HepG2 (cell line): ENCODE data around the gene TBC1D10B. TPM values are rescaled to one million over a fixed set of nuclear protein-coding genes. Genes with fewer than 3 reads are reported as not detected.

ENCODE experiments used
- BRCA1 ChIP-seq: sonication (generic); formaldehyde crosslinking; IDR thresholded peaks from 2 replicates; pipeline ENCODE4 v1.4.0; 2020; ENCODE audit warnings: missing genetic modification reagents
- CHD4 ChIP-seq: fragments of 200-600 bp; sonication (generic); IDR thresholded peaks from 2 replicates; pipeline ENCODE4 v1.7.0; 2017; ENCODE audit warnings: mild to moderate bottlenecking, low read length, borderline replicate concordance
- FOXC1 ChIP-seq: sonication (generic); formaldehyde crosslinking; IDR thresholded peaks from 2 replicates; pipeline ENCODE4 v1.8.0; 2022; ENCODE audit warnings: mild to moderate bottlenecking, missing genetic modification reagents, borderline replicate concordance
- GZF1 ChIP-seq: sonication (generic); formaldehyde crosslinking; IDR thresholded peaks from 2 replicates; pipeline ENCODE4 v1.5.1; 2020; ENCODE audit warnings: mild to moderate bottlenecking, missing genetic modification reagents
- KLF16 ChIP-seq, 2 experiments: sonication (generic) in 1 of 2; formaldehyde crosslinking in 1 of 2; IDR thresholded peaks; 2 replicates each; pipeline versions ENCODE4 v1.6.1 to v1.8.0; 2016 to 2023; ENCODE audit warnings: missing genetic modification reagents in 2 of 2, missing compliant biosample characterization in 1 of 2
- MED13 ChIP-seq: sonication (generic); formaldehyde crosslinking; IDR thresholded peaks from 2 replicates; pipeline ENCODE4 v1.5.0; 2020; ENCODE audit warnings: missing genetic modification reagents
- ZBTB49 ChIP-seq: sonication (generic); formaldehyde crosslinking; IDR thresholded peaks from 2 replicates; pipeline ENCODE4 v1.4.0; 2020; ENCODE audit warnings: missing genetic modification reagents, borderline replicate concordance
- ZNF33A ChIP-seq: sonication (generic); formaldehyde crosslinking; IDR thresholded peaks from 2 replicates; pipeline ENCODE4 v1.5.1; 2020; ENCODE audit warnings: missing genetic modification reagents, mild to moderate bottlenecking, moderate library complexity, borderline replicate concordance
- ZNF432 ChIP-seq: sonication (generic); formaldehyde crosslinking; IDR thresholded peaks from 2 replicates; pipeline ENCODE4 v1.5.0; 2020; ENCODE audit warnings: missing genetic modification reagents, mild to moderate bottlenecking, borderline replicate concordance
- ZNF850 ChIP-seq: sonication (generic); formaldehyde crosslinking; conservative IDR thresholded peaks from 2 replicates; pipeline ENCODE4 v1.9.0; 2021; ENCODE audit warnings: mild to moderate bottlenecking, missing genetic modification reagents
- polyA plus RNA-seq, 8 experiments: library from polyadenylated mRNA; depleted of rRNA in 3 of 8; stranded (reverse) in 7 of 8; unstranded in 1 of 8; fragments of >200 nt; fragmentation: Illumina TruSeq in 4 of 8; extraction: Trizol in 4 of 8; gene quantifications; 2 replicates each; pipeline versions ENCODE4 v1.2.1 to v1.2.3, GENCODE V29; 2011 to 2016; ENCODE audit warnings: low read depth in 4 of 8, missing spikeins in 1 of 8, mixed read lengths in 1 of 8; ENCODE audit not compliant: insufficient read depth in 1 of 8
- total RNA-seq, 5 experiments: library from RNA; depleted of rRNA; stranded (reverse); fragments of >200 nt; fragmentation: Illumina TruSeq; extraction: Trizol; gene quantifications; 2 replicates each; pipeline ENCODE4 v1.2.3, GENCODE V29; 2016; ENCODE audit warnings: low read depth in 1 of 5
- TF ChIP-seq, protein P1 (sequence below): sonication (generic); formaldehyde crosslinking; IDR thresholded peaks from 2 replicates; pipeline ENCODE4 v1.4.0; 2020; ENCODE audit warnings: missing genetic modification reagents, mild to moderate bottlenecking, borderline replicate concordance
- TF ChIP-seq, protein P2 (sequence below): sonication (generic); formaldehyde crosslinking; IDR thresholded peaks from 2 replicates; pipeline ENCODE4 v1.8.1; 2023; ENCODE audit warnings: missing genetic modification reagents, mild to moderate bottlenecking, borderline replicate concordance
- TF ChIP-seq, protein P3 (sequence below): sonication (generic); formaldehyde crosslinking; IDR thresholded peaks from 2 replicates; pipeline ENCODE4 v1.5.0; 2020; ENCODE audit warnings: mild to moderate bottlenecking, missing genetic modification reagents, borderline replicate concordance
- TF ChIP-seq, protein P4 (sequence below): IDR thresholded peaks from 2 replicates; pipeline ENCODE4 v1.6.1; 2016; ENCODE audit warnings: missing compliant biosample characterization, missing genetic modification reagents, borderline replicate concordance
- TF ChIP-seq, protein P5 (sequence below): sonication (generic); formaldehyde crosslinking; IDR thresholded peaks from 2 replicates; pipeline ENCODE4 v1.8.0; 2022; ENCODE audit warnings: mild to moderate bottlenecking, missing genetic modification reagents, moderate library complexity
- TF ChIP-seq, protein P6 (sequence below): sonication (generic); formaldehyde crosslinking; IDR thresholded peaks from 2 replicates; pipeline ENCODE4 v1.5.1; 2020; ENCODE audit warnings: missing genetic modification reagents, mild to moderate bottlenecking, borderline replicate concordance

The TBC1D10B gene
- total and polyA plus RNA-seq, 2 of the 13 experiments (the other 11 are each of a cell fraction or from before 2014, with no cell fraction given): 15.7 to 24.8 TPM

DNA sequence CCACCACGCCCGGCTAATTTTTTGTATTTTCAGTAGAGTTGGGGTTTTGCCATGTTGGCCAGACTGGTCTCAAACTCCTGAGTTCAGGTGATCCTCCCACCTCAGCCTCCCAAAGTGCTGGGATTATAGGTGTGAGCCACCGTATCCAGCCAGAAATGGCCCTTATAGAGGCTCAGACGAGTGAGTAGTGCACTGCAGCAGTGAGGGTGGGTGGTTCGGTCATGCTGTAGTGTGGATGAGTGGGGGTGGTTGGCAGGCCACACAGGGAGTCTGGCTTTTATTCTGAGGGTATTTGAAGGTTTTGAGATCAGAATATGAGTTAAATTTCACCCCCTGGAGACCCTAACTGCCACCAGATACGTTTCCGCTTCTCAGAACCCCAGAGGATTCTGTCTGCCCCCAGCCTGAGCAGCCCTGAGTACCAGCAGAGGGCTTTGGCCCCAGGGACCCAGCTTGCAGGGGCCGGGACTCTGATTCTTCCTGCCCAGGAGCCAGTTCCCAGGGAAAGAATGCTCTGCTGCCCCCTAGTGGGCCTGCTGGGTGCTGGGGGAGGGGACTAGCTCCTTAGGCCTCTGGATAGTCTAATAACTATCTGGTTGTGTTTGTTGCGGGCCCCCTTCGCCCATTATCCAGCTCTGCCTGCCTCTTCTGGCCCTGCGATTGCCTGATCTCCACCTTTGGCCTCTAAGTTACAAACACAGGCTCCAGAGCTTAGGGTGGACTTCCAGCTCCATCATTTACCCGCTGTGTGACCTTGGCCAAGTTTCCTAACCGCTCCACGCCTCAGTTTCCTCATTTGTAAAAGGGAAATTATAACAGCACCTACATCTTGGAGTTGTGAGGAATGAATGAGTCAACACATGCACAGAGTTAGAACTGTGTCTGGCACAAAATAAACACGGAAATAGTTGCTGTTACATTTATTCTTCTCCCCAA lies 39.1 kb upstream of the TBC1D10B start (continued):
- TF ChIP-seq, protein P1, sequence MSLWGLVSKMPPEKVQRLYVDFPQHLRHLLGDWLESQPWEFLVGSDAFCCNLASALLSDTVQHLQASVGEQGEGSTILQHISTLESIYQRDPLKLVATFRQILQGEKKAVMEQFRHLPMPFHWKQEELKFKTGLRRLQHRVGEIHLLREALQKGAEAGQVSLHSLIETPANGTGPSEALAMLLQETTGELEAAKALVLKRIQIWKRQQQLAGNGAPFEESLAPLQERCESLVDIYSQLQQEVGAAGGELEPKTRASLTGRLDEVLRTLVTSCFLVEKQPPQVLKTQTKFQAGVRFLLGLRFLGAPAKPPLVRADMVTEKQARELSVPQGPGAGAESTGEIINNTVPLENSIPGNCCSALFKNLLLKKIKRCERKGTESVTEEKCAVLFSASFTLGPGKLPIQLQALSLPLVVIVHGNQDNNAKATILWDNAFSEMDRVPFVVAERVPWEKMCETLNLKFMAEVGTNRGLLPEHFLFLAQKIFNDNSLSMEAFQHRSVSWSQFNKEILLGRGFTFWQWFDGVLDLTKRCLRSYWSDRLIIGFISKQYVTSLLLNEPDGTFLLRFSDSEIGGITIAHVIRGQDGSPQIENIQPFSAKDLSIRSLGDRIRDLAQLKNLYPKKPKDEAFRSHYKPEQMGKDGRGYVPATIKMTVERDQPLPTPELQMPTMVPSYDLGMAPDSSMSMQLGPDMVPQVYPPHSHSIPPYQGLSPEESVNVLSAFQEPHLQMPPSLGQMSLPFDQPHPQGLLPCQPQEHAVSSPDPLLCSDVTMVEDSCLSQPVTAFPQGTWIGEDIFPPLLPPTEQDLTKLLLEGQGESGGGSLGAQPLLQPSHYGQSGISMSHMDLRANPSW (CRISPR knock-in tag): no peak
- peak in 1 of 2 experiments; percentile 64; a peak in 2 of 4 replicates for TF ChIP-seq KLF16 (CRISPR knock-in tag; IDR thresholded peaks at IDR 0.05)
- TF ChIP-seq, protein P2, sequence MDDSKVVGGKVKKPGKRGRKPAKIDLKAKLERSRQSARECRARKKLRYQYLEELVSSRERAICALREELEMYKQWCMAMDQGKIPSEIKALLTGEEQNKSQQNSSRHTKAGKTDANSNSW (CRISPR knock-in tag): 0 out of 2 replicates have a peak, but pooled peaks have one; percentile 32
- 0 out of 2 replicates have a peak, but pooled peaks have one; percentile 23 for TF ChIP-seq CHD4
- TF ChIP-seq ZNF432 (CRISPR knock-in tag): no peak
- TF ChIP-seq ZNF850 (CRISPR knock-in tag): no peak
- TF ChIP-seq, protein P3, sequence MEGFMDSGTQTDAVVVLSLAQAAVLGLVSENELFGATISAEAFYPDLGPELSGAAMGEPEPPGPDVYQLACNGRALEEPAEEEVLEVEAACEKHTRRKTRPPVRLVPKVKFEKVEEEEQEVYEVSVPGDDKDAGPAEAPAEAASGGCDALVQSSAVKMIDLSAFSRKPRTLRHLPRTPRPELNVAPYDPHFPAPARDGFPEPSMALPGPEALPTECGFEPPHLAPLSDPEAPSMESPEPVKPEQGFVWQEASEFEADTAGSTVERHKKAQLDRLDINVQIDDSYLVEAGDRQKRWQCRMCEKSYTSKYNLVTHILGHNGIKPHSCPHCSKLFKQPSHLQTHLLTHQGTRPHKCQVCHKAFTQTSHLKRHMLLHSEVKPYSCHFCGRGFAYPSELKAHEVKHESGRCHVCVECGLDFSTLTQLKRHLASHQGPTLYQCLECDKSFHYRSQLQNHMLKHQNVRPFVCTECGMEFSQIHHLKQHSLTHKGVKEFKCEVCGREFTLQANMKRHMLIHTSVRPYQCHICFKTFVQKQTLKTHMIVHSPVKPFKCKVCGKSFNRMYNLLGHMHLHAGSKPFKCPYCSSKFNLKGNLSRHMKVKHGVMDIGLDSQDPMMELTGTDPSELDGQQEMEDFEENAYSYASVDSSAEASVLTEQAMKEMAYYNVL: no peak
- 0 out of 2 replicates have a peak, but pooled peaks have one; percentile 33 for TF ChIP-seq BRCA1 (CRISPR knock-in tag)
- TF ChIP-seq ZBTB49 (CRISPR knock-in tag): no peak
- TF ChIP-seq, protein P4, sequence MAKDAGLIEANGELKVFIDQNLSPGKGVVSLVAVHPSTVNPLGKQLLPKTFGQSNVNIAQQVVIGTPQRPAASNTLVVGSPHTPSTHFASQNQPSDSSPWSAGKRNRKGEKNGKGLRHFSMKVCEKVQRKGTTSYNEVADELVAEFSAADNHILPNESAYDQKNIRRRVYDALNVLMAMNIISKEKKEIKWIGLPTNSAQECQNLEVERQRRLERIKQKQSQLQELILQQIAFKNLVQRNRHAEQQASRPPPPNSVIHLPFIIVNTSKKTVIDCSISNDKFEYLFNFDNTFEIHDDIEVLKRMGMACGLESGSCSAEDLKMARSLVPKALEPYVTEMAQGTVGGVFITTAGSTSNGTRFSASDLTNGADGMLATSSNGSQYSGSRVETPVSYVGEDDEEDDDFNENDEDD (CRISPR knock-in tag): no peak
- TF ChIP-seq MED13 (CRISPR knock-in tag): no peak
- TF ChIP-seq, protein P5, sequence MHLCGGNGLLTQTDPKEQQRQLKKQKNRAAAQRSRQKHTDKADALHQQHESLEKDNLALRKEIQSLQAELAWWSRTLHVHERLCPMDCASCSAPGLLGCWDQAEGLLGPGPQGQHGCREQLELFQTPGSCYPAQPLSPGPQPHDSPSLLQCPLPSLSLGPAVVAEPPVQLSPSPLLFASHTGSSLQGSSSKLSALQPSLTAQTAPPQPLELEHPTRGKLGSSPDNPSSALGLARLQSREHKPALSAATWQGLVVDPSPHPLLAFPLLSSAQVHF (CRISPR knock-in tag): no peak
- TF ChIP-seq GZF1 (CRISPR knock-in tag): no peak
- no peak for TF ChIP-seq ZNF33A (CRISPR knock-in tag)
- TF ChIP-seq FOXC1 (CRISPR knock-in tag): peak; percentile 50
- TF ChIP-seq, protein P6, sequence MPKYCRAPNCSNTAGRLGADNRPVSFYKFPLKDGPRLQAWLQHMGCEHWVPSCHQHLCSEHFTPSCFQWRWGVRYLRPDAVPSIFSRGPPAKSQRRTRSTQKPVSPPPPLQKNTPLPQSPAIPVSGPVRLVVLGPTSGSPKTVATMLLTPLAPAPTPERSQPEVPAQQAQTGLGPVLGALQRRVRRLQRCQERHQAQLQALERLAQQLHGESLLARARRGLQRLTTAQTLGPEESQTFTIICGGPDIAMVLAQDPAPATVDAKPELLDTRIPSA (CRISPR knock-in tag): no peak
